ENCODE data around the gene MILR1.

GRCh38 chr17:64466019-64466735 is 17.3 kb downstream of the MILR1 start:
- TF ChIP-seq CTCF (IDR thresholded peaks at IDR 0.05 in 8 of 11, conservative IDR thresholded peaks at IDR 0.05 in 3 of 11) (no peak), POLR2A (IDR thresholded peaks at IDR 0.05) (no peak)
